PFSK-1 (cell line): Measurements from ENCODE around the gene SAP30L.

Experiments used
- FOXP2 ChIP-seq: optimal IDR thresholded peaks from 2 replicates; pipeline ENCODE3; 2011; ENCODE audit warnings: borderline replicate concordance, control low read depth, inconsistent platforms; ENCODE audit not compliant: insufficient read depth; ENCODE audit errors: extremely low read length, extremely low read depth
- POLR2AphosphoS5 ChIP-seq: IDR thresholded peaks from 2 replicates; pipeline ENCODE4 v1.6.1; 2012; ENCODE audit warnings: low read depth, mild to moderate bottlenecking, control low read depth, low read length, moderate library complexity
- REST ChIP-seq, 2 experiments: IDR thresholded peaks; 2 replicates each; pipeline versions ENCODE4 v1.6.1 to v1.8.0; 2011 to 2012; ENCODE audit warnings: low read depth in 2 of 2, low read length in 2 of 2, control low read depth in 1 of 2, inconsistent platforms in 1 of 2, mild to moderate bottlenecking in 1 of 2, moderate library complexity in 1 of 2; ENCODE audit not compliant: insufficient read depth in 1 of 2
- SIN3A ChIP-seq: IDR thresholded peaks from 2 replicates; pipeline ENCODE4 v1.6.1; 2012; ENCODE audit warnings: mild to moderate bottlenecking, low read length, moderate library complexity, borderline replicate concordance; ENCODE audit not compliant: insufficient read depth
- TAF1 ChIP-seq: IDR thresholded peaks from 2 replicates; pipeline ENCODE4 v1.6.1; 2012; ENCODE audit warnings: low read length, control low read depth, borderline replicate concordance; ENCODE audit not compliant: insufficient read depth

Gene SAP30L

GRCh38 chr5:154467655-154468354 is 22.0 kb downstream of the SAP30L start:
- TF ChIP-seq SIN3A (no peak), POLR2AphosphoS5 (no peak), TAF1 (no peak), REST (IDR thresholded peaks at IDR 0.05; ENCODE audit: insufficient read depth in 1 of 2, low read depth in 2 of 2, low read length in 2 of 2) (no peak), FOXP2 (no peak)

- TF ChIP-seq TAF1 (no peak), REST (IDR thresholded peaks at IDR 0.05; ENCODE audit: insufficient read depth in 1 of 2, low read depth in 2 of 2, low read length in 2 of 2) (no peak), POLR2AphosphoS5 (no peak), SIN3A (no peak)
Observed at GRCh38 chr5:154470137-154470536, 24.3 kb downstream of the SAP30L start.

- no peak for TF ChIP-seq SIN3A
- TF ChIP-seq REST (IDR thresholded peaks at IDR 0.05; ENCODE audit: insufficient read depth in 1 of 2, low read depth in 2 of 2, low read length in 2 of 2): no peak
- no peak for TF ChIP-seq FOXP2
- TF ChIP-seq POLR2AphosphoS5: no peak
- no peak for TF ChIP-seq TAF1
Observed at GRCh38 chr5:154470947-154471870, 25.4 kb downstream of the SAP30L start.

GRCh38 chr5:154472871-154473580 is 27.2 kb downstream of the SAP30L start:
- TF ChIP-seq REST (IDR thresholded peaks at IDR 0.05; ENCODE audit: insufficient read depth in 1 of 2, low read depth in 2 of 2, low read length in 2 of 2) (no peak), POLR2AphosphoS5 (no peak), FOXP2 (no peak), SIN3A (no peak), TAF1 (no peak)
